SU-DHL-6 (cell line): ENCODE results near the gene TUBB6.

Experiments
- H2AFZ ChIP-seq: fragments of 200-600 bp; sonication (generic); 2 replicates; pipeline ENCODE4 v1.6.1; 2014; ENCODE audit warnings: low read depth, mild to moderate bottlenecking, moderate library complexity, mixed read lengths, antibody characterized with exemption, low read length; ENCODE audit not compliant: severe bottlenecking
- H3F3A ChIP-seq: fragments of 200-600 bp; shearing (Covaris generic); 2 replicates; pipeline ENCODE4 v1.6.0; 2016; ENCODE audit warnings: antibody characterized with exemption, mild to moderate bottlenecking; ENCODE audit not compliant: insufficient read depth
- H3K27ac ChIP-seq: fragments of 200-600 bp; sonication (generic); 2 replicates; pipeline ENCODE4 v1.5.1; 2016; ENCODE audit warnings: low read depth, mild to moderate bottlenecking, low read length, moderate library complexity, mixed read lengths
- H3K27me3 ChIP-seq: fragments of 200-600 bp; sonication (generic), shearing (Covaris generic); 2 replicates; pipeline ENCODE4 v1.6.0; 2014; ENCODE audit warnings: mild to moderate bottlenecking, low read length
- H3K36me3 ChIP-seq: fragments of 200-600 bp; sonication (generic); 2 replicates; pipeline ENCODE4 v1.6.1; 2014; ENCODE audit warnings: mild to moderate bottlenecking, low read length, mixed read lengths
- H3K4me2 ChIP-seq: fragments of 300-600, 200-600 bp; shearing (Covaris generic), sonication (generic); 2 replicates; pipeline ENCODE4 v1.6.0; 2014; ENCODE audit warnings: low read length, low read depth, mild to moderate bottlenecking; ENCODE audit not compliant: poor library complexity, severe bottlenecking
- H3K4me3 ChIP-seq: fragments of 200-600 bp; sonication (generic); 2 replicates; pipeline ENCODE4 v1.5.1; 2014; ENCODE audit warnings: antibody characterized with exemption, low read length, mild to moderate bottlenecking, mixed read lengths; ENCODE audit not compliant: insufficient read depth, poor library complexity, severe bottlenecking
- H3K79me2 ChIP-seq: fragments of 200-600 bp; sonication (generic); 2 replicates; pipeline ENCODE4 v1.6.1; 2014; ENCODE audit warnings: mild to moderate bottlenecking, low read length, moderate library complexity; ENCODE audit not compliant: insufficient read depth
- H3K9ac ChIP-seq: fragments of 200-600 bp; sonication (generic); 2 replicates; pipeline ENCODE4 v1.7.0; 2014; ENCODE audit warnings: mild to moderate bottlenecking, low read length
- H3K9me2 ChIP-seq: fragments of 200-600 bp; sonication (generic); replicated peaks from 2 replicates; pipeline ENCODE4 v1.6.1; 2014; ENCODE audit warnings: low read length; ENCODE audit not compliant: insufficient read depth
- H3K9me3 ChIP-seq: fragments of 200-600 bp; sonication (generic); 2 replicates; pipeline ENCODE4 v1.6.1; 2014; ENCODE audit warnings: low read length, mixed read lengths; ENCODE audit not compliant: insufficient read depth
- H4K20me1 ChIP-seq: fragments of 200-600 bp; sonication (generic); 2 replicates; pipeline ENCODE4 v1.6.1; 2014; ENCODE audit warnings: low read depth, mild to moderate bottlenecking, antibody characterized with exemption, low read length, moderate library complexity, mixed read lengths
- CTCF ChIP-seq: fragments of 200-600 bp; sonication (generic); IDR thresholded peaks from one replicate; pipeline ENCODE4 v1.5.1; 2017; ENCODE audit warnings: antibody characterized with exemption, mild to moderate bottlenecking, low read length, moderate library complexity; ENCODE audit not compliant: insufficient read depth, poor library complexity, severe bottlenecking
- EZH2phosphoT487 ChIP-seq: fragments of 200-600 bp; sonication (generic), shearing (Covaris generic); conservative IDR thresholded peaks from 2 replicates; pipeline ENCODE4 v1.6.1; 2018; ENCODE audit warnings: mild to moderate bottlenecking, antibody characterized with exemption, low read length, moderate library complexity, mixed read lengths

TUBB6 gene

GRCh38 chr18:12302391-12303147 is 5.5 kb upstream of the TUBB6 start:
- Histone ChIP-seq H3F3A (no peaks in the 10 kb centered on the region), H3K4me3 (no peak overlapping the region), H3K27ac (no peak overlapping the region), H3K9me3 (no peaks in the 10 kb centered on the region), H3K36me3 (no peaks in the 10 kb centered on the region), H3K9me2 (no peaks in the 10 kb centered on the region), H3K27me3 (no peaks in the 10 kb centered on the region), H3K9ac (no peak overlapping the region), H3K4me2 (no peak overlapping the region), H2AFZ (no peak overlapping the region), H3K79me2 (no peaks in the 10 kb centered on the region), H4K20me1 (no peaks in the 10 kb centered on the region)
- TF ChIP-seq EZH2phosphoT487 (no peak), CTCF (no peak)

GRCh38 chr18:12304351-12305210 is 3.5 kb upstream of the TUBB6 start:
- TF ChIP-seq EZH2phosphoT487 (no peak), CTCF (no peak)
- Histone ChIP-seq H3K9me2 (no peaks in the 10 kb centered on the region), H3K27me3 (no peaks in the 10 kb centered on the region), H3K4me3 (no peak overlapping the region), H4K20me1 (no peaks in the 10 kb centered on the region), H3K36me3 (no peaks in the 10 kb centered on the region), H2AFZ (no peak overlapping the region), H3K27ac (no peak overlapping the region), H3K4me2 (no peak overlapping the region), H3F3A (no peaks in the 10 kb centered on the region), H3K9me3 (no peaks in the 10 kb centered on the region), H3K9ac (no peak overlapping the region), H3K79me2 (no peaks in the 10 kb centered on the region)

- Histone ChIP-seq H3K36me3 (no peaks in the 10 kb centered on the region), H3K9me2 (no peaks in the 10 kb centered on the region), H3K27ac (no peak overlapping the region), H2AFZ (no peak overlapping the region), H3K4me3 (no peak overlapping the region), H4K20me1 (no peaks in the 10 kb centered on the region), H3K4me2 (no peak overlapping the region), H3K79me2 (no peaks in the 10 kb centered on the region), H3F3A (no peaks in the 10 kb centered on the region), H3K9ac (no peak overlapping the region), H3K27me3 (no peaks in the 10 kb centered on the region), H3K9me3 (no peaks in the 10 kb centered on the region)
- TF ChIP-seq EZH2phosphoT487 (no peak), CTCF (no peak)
Measured at GRCh38 chr18:12305211-12305610, 2.8 kb upstream of the TUBB6 start.
